Activated gamma-delta T cell treated with anti-CD3 and anti-CD28 coated beads, Interleukin-2, amount 50 U/mL, for 16 hours (primary cell): Measurements from ENCODE around the gene CD99.
"Not testable (repeated sequence)": the region's sequence is repeated elsewhere in the genome, so short reads cannot be mapped to it uniquely, and the experiment has no call there.

Experiments used
- DNase-seq: peaks from one replicate; pipeline ENCODE4 v3.0.0-alpha.2; 2020; ENCODE audit warnings: low read depth

CD99 gene

DNA sequence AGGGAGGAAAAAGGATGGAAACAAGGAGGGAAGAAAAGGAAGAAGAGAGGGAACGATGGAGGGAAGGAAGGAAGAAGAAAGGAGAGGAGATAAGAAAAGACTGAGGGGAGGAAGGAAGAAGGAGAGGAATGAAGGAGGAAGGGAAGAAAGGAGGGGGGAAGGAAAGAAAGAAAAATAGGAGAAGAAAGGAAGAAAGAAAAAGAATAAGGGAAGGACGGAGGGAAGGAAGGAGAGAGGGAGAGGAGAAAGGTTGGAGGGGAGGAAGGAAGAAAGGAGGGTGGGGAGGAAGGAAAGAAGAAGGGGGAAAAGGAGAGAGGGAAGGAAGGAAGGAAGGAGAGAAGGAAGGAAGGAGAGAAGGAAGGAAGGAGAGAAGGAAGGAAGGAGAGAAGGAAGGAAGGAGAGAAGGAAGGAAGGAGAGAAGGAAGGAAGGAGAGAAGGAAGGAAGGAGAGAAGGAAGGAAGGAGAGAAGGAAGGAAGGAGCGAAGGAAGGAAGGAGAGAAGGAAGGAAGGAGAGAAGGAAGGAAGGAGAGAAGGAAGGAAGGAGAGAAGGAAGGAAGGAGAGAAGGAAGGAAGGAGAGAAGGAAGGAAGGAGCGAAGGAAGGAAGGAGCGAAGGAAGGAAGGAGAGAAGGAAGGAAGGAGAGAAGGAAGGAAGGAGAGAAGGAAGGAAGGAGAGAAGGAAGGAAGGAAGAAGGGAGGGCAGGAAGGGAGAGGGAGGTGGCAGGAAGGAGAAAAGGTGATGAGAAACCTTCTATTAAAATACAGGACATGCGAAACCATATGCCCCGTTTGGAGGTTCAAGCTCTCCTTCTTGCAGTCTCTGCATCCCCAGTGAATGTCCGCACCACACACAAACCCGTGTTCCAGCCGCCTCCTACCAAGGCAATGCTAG is 82.3 kb downstream of the CD99 start:
- not testable (repeated sequence) for DNase-seq

DNA sequence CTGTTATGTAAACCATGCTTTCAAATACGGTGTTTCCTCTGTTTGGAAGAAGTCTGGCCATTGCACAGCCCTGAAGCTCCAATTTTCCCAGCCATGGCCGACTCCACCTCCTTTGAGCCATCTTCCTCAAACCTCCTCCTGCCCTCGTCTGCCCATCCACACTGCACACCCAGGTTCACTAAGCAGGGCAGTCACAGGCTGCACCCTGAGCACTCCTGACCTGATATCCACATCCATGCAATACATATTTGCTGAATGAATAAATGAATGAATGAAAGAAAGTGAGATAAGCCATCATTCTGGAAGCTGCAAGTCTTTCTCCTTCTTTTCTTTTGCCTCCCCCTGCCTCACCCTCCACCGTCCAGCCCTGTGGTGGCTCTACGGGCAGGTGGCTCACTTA is 83.0 kb downstream of the CD99 start:
- DNase-seq = no peak

DNA sequence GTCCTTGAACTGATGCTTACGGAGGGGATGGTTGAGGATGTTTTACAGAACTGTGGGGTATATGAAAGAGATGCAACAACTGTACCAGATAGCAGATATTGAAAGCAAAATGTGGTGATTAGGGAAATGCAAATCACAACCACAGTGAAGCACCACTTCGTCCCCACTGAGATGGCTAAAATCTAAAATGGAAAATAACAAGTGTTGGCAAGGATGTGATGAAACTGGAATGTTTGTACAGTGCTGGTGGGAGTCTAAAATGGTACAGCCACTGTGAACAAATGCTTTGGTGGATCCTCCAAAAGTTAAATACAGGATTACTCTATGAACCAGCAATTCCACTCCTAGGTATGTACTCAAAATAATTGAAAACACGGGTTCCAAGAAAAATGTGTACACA is 83.7 kb downstream of the CD99 start:
- DNase-seq = no peak

DNA sequence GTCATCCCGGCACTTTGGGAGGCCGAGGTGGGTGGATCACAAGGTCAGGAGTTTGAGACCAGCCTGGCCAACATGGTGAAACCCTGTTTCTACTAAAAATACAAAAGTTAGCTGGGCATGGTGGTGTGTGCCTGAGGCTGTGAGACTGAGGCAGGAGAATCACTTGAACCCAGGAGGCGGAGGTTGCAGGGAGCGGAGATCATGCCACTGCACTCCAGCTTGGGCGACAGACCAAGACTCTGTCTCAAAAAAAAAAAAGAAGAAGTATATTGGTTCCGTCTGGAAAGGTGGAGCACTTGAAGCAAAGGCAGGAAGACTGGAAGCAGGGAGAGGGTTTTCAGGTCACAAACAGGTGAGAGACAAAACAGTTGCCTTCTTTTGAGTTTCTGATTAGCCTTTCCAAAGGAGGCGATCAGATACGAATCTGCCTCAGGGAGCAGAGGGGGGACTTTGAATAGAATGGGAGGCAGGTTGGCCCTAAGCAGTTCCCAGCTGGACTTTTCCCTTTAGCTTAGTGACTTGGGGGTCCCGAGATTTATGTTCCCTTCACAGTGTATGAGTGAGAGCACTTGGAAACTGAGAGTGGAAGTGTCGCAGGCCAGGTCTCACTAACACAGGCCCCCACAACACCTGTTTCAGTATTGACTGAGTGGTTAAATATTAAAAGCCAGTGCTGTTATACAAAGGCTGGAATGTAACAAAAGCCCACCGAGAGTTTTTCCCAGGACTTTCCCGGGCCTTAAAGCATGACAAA is 89.6 kb downstream of the CD99 start:
- not testable (repeated sequence) for DNase-seq

DNA sequence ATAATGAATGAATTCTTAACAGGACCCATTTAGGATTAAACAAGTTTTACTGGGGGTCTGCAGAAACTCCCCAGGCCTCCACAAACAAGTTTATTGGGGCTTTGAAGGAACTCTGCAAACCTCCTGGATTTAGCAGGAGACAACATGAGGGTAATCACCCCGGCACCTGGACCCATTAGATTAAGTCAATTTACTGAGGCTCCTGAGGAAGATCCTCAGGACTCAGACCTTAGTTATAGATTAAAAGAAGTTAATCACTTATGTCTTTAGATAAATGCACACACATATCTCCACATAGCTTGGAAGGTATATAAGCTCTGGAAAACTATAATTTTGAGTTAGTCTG is 90.1 kb downstream of the CD99 start:
- no peak for DNase-seq

DNA sequence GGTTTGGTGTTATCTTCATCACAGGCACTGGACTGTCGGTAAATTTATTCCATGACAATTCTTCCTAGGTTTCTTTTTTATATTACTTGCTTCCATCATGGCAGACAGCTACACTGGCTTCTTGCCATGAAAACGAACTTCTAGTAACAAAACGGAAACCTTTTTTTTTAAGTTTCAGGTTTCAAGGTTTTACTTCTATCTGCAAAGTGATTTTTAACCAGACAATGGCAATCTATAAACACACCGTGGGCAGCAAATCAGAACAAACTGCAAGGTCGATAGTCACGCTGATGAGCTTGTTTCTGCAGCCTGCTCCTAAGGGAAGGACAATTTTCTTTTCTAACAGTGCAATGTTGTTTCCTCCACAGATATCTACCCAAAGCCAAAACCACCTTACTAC is 90.6 kb downstream of the CD99 start:
- no peak for DNase-seq

DNA sequence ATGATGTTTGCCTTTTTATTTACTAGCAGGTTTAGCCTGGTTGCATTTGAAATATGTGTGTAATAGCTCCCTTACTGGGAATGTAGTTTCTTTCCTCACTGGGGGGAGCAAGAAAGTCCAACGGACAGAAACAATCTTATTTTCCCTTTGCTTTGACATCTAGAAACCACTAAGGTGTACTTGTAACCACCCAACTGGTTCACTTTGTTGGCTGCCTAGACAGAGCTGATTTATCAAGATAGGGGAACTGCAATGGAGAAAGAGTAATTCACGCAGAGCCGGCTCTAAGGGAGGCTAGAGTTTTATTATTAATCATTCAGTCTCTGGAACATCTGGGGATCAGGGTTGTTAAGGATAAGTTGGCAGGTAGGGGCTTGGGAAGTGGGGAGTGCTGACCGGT is 91.1 kb downstream of the CD99 start:
- no peak for DNase-seq

DNA sequence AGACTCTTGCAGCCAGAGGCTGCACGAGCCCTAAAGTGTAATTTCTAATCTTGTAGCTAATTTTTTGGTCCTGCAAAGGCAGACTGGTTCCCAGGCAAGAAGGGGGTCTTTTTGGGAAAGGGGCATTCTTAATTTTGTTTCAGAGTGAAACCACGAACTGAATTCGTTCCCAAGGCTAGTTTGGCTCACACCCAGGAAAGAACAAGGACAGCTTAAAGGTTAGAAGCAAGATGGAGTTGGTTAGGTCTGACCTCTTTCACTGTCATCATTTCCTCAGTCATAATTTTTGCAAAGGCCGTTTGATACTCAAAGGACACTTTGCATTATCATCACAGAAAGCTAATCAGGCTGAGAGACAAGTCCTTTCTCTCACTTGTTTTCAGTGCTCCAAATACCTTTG is 91.7 kb downstream of the CD99 start:
- no peak for DNase-seq

DNA sequence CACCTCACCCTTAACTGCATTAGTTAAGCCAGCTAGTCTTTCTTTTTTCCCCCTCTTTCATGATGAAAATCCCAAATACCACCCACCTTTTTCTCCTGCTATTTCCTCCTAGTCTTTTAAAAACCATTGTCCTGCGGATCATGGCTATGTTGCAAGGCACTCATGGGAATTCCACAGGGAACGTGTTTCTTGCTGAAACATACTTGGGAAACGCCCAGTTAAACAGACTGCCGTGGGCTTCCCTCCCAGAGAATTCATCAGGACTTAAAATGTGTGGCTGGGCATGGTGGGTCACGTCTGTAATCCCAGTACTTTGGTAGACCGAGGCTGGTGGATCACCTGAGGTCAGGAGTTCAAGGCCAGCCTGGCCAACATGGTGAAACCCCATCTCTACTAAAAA is 92.9 kb downstream of the CD99 start:
- no peak for DNase-seq

DNA sequence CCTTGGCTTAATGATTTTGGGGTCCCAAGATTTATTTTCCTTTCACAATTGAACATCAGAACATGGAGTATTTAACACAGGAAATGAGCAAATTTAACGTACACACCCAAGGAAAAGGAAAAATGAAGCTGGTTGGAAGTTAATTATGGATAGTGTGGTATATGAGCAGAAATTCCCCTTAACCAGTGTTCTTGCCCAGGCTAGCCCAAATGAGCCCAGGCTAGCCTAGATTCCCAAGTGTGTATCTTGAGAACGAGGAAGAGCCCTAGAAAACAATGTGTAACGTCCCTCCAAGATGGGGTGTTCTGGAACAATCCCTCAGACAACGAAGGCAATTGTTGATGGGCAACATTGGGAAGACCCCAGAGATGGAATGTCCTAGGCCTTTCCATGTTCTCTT is 94.4 kb downstream of the CD99 start:
- no peak for DNase-seq

DNA sequence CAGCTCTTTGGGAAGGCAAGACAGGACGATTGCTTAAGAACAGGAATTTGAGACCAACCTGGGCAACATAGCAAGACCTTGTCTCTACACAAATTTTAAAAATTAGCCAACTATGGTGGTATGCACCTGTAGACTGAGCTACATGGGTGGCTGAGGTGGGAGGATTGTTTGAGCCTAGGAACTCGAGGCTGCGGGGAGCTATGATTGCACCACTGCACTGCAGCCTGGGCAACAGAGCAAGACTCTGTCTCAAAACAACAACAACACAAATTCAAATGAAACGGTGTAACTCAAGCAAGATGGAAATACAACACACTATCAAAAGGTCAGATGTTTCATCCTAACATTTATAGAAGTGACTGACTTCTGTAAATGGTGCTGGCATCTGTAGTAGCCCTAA is 97.9 kb downstream of the CD99 start:
- DNase-seq = no peak

DNA sequence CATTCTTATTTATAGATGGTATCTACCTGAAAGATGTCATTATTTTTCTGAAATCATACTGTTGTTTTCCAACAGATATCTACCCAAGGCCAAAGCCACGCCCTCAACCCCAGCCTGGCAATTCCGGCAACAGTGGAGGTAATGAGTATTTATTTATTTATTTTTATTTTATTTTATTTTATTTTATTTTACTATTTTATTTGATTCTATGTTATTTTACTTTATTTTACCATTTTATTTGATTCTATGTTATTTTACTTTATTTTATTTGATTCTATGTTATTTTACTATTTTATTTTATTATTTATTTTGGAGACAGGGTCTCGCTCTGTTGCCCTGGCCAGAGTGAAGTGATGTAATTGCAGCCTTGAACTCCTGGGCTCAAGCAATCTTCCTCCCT is 98.5 kb downstream of the CD99 start:
- DNase-seq = no peak
